NCI-H748 (cell line): ENCODE data around the gene ATXN2.
"Not testable (repeated sequence)": the region's sequence is repeated elsewhere in the genome, so short reads cannot be mapped to it uniquely, and the experiment has no call there.

ENCODE experiments used
- DNase-seq: peaks from one replicate; lab custom pipeline; 2025; ENCODE audit not compliant: unreplicated experiment; lab: John Stamatoyannopoulos, UW

The ATXN2 gene

DNA sequence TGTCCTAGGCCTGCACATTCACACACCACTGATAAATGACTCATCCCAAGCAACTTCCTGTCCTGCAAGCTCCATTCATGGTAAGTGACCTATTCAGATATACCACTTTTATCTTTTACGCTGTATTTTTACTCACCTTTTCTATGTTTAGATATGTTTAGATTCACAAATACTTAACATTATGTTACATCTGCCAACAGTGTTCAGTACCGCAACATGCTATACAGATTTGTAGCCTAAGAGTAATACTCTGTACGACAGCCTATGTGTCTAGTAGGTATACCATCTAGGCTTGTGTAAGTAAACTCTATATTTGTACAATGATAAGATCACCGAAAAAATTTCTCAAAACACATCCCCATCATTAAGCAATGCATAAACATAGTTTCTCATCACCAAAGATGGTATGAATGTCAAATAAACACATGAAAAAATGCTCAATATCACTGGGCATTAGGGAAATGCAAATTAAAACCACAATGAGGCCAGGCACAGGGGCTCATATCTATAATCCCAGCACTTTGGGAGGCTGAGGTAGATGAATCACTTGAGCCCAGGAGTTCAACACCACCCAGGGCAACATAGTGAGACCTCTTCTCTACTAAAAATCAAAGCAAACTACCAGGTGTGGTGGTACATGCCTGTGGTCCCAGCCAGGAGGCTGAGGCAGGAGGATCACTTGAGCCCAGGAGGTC, 20.7 kb downstream of the ATXN2 start:
- no peak for DNase-seq

DNA sequence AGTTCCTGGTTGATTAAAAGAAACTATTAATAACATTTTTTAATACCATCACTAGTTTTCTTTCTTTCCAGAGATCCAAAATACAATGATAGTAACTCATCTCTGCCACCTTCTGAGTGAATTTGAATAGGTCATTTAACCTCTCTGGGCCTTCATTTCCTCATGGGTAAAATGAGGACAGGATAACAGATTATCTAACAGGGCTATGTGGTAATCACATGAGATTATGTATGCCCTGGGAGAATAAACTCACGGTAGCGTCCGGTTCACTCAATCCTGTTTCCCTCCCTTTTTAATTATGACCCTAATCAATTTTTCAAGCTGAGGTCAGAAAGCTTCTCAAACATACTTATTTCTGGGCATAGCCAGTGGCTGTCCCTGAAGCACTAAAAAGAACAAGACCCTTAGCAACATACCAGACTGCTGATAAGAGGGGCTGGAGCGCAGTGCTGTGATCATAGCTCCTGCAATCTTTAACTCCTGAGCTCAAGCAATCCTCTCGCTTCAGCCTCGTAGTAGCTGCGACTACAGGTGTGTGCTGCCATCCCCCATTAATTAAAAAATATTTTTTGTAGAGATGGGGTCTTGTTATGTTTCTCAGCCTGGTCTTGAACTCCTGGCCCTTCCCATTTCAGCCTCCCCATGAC, 24.2 kb downstream of the ATXN2 start:
- DNase-seq, result no peak

DNA sequence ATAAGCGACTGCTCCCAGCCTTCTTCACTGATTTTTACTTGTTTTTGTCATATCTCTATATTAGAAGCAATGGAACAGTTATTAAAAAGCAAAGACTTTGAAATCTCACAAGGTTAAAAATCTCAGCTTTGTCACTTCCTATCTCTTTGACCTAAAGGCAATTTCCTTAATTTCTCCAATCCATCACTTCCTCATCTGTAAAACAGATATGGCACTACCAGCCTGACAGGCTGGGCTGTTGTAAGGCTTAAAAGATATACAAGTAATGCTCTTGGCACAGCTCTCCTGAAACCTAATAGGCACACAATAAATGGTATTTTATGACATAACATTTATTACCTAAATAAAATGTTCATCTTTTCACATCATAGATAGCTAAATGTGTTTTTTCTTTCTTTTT, 25.6 kb downstream of the ATXN2 start:
- no peak for DNase-seq

DNA sequence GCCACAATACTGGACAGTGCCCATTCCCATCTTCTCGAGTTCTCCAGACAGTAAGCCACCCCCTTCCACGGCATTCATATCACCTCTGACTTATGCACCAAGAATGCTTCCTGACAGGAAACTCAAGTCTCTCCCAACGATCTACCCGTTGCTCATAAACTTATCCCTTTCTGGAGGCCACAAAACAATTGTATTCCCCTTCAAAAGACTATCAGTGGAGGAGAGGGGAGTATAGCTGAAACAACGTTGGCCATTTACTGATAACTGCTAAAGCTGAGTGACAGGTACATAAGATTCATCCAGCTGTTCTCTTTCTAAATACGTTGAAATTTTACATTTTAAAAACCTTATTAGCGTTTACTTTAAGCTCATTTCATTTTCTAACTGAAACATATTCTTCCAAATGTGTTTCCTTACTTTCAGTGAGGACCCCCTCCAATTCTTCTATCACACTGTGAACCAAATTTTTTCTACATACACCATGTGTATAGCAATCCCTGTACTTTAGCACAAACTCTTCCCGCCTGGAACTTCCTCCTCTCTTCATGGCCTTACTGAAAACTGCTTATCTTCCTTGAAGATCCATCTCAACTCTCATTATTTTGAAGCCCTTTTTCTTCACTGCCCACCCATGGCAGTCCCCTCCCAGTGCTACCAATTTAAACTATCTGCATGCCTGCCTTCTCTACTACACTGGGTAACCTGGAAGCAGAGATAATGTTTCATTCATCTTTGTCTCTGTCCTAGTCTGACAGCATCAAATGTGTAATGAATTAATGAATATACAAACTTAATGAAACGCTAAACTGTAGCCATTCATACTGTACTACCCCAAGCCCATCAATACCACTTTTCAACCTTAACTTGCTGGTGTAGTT, 28.8 kb downstream of the ATXN2 start:
- DNase-seq, result no peak

DNA sequence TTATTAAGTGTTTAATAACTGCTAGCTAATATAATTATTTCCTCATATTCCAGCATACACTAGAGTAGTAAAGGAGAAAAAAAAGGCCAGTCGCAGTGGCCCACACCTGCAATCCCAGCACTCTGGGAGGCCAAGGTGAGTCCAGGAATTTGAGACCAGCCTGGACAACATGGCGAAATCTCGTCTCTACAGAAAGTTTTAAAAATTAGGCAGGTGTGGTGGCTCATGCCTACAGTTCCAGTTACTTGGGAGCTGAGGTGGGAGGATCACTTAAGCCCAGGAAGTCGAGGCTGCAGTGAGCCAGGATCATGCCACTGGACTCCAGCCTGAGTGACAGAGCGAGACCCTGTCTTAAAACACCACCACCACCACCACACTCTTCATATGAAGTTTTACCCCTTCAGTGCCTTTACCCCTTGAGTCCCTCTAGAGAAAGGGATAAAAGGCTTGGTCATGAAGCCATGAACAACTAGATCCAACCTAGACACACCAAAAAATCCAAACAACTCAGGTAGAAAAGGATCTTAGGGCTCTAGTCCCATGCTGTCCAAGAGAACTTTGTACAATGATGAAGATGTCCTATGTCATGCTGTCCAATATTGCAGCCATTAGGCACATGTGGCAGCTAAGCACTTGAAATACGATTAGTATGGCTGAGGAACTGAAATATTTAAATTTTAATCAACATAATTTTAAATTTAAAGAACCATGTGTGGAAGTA, 29.6 kb downstream of the ATXN2 start:
- DNase-seq, result no peak

DNA sequence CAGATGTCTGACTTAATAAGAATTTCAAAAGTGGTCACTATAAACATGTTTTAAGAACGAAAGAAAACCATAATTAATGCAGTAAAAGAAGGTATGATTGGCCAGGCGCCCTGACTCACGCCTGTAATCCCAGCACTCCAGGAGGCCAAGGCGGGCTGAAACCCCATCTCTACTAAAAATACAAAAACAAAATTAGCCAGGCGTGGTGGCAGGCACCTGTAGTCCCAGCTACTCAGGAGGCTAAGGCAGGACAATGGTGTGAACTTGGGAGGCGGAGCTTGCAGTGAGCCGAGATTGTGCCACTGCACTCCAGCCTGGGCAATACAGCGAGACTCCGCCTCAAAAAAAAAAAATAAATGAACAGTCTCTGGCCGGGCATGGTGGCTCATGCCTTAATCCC, 38.3 kb downstream of the ATXN2 start:
- not testable (repeated sequence) for DNase-seq

DNA sequence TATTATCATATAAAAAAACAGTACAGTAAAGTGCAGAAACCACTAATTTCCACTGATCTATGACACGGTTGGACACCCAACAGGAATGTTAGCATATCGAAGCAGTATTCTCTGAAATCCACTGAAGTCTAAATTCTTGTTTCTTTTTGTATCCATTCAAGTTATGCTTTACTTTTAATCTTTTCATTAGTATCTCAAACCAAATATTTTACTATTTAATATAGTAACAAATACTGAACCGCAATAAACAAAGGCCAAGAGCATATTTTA, 41.1 kb downstream of the ATXN2 start:
- no peak for DNase-seq

DNA sequence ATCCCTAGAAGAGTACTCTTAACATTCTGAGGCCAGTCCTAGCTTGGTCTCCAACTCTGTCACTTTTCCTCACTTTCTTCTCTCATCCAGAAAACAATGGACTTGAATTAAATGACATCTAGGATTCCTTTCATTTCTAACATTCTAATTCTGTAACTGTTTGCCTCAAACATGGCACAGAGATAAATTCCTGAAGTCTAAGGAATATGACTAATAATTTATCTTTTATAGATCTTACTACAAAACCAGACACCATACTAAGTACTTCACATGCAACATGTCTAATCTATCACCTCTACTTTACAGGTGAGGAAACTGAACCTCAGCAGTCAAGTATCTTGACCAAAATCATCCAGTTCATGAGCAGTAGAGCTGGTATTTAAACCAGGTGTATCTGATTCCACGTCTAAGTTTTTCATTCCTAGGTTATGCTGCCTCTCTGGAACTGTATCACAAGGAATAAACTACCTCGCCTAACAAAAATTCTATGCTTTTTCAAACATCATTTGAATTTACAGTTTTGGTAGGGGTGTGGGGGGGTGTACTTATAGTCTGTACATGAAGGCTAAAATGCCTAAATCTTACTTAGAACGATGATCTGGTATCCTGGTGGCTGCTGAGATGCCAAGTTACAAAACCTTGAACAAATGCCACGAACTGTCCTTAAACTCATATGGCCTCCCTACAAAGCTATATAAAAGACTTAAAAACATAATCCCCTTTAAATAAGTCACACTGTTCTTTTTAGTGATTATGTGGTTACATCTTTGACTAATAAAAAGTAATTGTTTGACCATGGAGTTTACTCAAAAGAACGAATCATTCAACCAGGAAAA, 41.6 kb downstream of the ATXN2 start:
- DNase-seq, result no peak

DNA sequence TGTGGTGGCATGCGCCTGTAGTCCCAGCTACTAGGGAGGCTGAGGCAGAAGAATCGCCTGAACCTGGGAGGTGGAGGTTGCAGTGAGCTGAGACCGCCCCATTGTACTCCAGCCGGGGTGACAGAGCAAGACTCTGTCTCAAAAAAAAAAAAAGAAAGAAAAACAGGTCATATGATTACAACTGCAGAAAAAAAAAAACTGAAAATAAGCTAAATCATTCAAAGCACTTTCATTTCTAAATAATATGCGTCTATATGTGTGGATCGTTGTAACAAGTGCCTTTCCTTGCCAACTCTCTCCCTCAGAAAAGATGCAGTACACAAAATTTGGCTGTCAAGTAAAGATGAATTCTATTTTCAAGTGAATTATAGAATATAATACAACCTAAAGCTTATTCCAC, 42.4 kb downstream of the ATXN2 start:
- DNase-seq, result no peak

DNA sequence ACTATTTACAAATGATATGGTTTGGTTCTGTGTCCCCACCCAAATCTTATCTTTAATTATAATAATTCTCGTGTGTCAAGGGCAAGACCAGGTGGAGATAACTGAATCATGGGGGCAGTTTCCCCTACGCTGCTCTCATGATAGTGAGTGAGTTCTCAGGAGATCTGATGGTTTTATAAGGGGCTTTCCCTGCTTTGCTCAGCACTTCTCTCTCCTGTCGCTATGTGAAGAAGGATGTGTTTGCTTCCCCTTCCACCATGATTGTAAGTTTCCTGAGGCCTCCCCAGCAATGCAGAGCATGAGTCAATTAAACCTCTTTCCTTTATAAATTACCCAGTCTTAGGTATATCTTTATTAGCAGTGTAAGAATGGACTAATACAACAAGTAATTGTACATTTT, 43.8 kb downstream of the ATXN2 start:
- DNase-seq, result not testable (repeated sequence)

DNA sequence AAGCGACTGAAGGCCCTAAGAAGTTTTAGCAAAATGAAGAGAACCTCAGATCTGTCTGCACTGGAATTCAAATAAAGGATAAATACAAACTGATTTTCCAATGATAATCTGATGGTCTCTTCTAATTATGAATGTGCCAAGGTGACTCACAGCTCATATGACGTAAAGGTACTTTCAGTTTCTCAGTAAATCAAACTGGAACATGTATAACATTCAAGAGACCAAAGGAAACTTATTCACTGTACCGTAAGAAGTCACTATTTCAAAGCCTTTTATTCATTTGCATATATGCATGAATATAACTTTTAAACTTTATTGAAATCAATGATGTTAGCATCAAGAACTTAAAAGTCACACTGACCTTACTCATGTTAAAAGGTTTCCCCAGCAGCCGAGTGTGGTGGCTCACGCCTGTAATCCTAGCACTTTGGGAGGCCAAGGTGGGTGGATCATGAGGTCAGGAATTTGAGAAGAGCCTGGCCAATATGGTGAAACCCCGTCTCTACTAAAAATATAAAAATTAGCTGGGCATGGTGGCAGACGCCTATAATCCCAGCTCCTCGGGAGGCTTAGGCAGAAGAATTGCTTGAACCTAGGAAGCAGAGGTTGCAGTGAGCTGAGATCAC, 52.2 kb downstream of the ATXN2 start:
- DNase-seq, result no peak

DNA sequence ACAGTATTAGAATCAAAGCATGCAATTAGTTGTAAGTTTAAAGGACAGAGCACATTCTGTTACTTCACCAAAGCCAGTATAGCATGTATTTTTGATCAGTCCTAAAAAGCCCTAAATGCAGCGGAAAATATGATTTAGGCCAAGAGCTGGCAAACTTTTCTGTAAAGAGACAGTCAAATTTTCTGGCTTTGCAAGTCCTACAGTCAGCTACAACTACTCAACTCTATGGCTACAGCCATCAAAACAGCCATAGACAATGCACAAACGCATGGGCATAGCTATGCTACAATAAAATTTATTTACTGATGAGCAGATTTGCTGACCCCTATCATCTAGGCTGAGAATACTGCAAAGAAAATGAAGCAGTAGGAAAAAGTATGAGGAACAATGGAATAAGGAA, 52.9 kb downstream of the ATXN2 start:
- DNase-seq, result no peak

DNA sequence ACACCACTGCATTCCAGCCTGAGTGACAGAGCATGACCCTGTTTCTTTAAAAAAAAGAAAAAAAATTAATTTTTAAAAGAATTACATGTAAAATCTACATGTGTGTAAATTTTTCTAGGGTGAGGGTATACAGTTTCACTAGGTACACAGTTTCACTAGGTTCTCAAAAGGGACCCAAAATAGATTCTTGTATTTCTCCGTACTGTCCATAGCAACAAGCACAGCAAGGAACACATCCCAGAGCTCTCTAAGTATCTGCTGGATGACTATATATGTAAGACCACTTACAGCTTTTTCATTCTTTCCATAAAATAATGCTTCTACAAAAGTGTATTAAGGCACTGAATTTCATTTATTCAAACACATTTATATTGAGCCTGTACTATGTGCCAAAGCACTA, 55.1 kb downstream of the ATXN2 start:
- no peak for DNase-seq

DNA sequence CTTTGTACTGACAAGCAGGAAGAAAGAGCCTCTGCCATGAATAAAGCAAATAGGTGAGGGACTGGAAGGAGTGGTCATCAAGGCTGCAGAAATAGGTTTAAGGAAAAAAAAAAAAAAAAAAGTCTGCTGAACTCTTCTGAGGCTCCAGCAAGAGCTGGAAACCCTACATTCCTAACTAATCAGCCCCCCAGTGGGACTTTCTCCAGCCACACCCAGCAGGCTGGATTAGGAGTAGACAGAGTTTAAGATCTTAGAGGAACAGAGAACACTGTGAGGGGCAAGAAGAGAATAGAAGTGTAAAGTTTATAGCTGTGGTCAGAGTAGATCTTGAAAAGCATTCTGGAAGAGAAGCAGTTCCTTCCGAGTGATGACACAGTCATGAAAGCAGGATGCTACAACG, 66.4 kb downstream of the ATXN2 start:
- no peak for DNase-seq

DNA sequence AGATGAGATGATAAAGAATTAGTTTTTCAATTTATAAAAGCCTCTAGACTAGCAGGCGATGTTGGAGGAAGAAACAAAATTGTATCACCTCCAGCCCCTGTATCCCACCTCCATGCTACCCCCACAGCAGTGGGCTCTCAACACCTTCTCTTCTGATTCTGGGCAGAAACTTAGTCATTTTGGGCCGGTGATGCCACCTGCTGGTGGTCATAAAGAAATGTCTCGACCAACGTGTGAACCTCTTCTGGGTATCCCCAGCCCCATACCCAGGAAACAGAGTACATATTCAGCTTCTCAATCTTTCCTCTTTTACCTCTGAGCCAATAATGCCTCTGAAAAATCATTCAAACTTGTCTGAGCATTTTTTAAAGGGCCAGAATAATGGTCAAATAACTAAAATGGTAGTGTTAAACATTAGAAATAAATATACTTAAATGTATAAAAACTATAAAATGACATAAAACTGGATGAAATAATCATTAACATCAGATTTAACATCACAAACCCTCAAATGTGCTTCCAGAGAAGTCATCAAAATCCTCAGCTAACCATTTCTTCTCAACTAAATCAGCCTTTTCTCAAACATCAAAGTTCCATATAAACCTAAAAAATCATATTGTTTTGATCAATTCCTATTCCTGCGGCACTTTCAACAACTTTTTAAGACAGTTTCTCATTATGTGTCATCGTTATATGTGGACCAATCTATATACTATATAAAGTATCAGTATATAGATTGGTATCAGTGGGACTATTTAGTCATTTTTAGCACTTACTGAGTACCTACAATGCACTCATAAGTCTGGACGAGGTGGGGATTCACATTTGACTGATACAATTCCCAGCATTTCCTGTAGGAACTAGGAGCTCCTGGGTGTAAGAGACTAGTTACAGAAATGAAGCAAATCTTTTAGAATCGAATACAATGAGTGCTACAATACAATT, 69.4 kb downstream of the ATXN2 start:
- peak; percentile 47 for DNase-seq

DNA sequence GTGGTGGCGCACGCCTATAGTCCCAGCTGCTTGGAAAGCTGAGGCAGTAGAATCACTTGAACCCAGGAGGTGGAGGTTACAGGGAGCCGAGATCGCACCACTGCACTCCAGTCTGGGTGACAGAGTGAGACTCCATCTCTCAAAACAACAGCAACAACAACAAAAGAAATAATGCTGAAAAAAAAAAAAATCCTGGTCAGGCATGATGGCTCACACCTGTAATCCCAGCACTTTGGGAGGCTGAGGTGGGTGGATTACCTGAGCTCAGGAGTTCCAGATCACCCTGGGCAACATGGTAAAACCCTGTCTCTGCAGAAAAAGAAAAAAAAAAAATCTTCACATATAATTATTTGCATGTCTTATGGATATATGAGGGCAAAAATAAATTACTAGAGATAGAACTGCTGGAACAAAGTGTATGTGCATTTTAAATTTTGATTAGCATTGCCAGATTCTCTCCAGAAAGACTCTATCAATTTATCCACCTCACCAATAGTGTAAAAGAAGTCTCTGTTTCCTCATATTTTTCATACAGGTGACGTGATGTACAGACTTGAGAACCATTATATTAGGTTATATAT, 75.4 kb downstream of the ATXN2 start:
- no peak for DNase-seq

DNA sequence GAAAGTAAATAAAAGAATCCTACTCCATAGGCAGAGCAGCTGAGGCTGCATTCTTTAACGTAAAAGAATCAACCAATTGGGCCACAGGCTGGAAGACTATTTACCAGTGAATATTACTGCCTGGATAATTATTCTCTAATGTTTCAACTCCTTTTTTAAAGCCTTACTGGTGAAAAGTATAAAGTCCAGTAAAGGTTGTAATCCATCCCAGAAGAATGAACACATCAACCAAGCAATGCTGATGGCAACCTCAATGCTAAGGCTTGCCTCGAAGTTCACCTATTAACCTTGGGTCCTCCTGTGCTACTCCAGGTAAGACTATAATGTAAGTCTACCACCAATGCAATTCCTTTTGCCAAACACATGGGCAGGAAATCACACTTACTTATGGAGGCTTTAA, 77.3 kb downstream of the ATXN2 start:
- no peak for DNase-seq

DNA sequence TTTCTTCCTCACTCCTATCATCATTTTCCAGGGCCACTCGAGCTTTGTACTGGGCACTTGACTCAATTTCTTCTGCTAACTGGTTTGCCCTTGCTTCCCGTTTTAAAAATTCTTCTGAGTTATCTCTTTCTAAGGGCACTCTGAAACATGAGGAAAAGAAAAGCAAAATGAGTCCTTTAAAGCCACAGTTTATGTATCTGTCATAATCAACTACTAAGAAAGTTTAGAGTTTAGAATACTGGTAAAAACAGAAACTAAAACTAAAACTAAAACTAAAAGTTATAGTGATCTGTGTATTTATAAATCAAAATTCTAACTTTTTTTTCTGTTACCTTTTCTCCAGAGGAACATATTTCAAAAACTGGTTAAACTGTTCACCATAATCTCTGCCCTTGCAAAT, 79.2 kb downstream of the ATXN2 start:
- DNase-seq, result no peak

DNA sequence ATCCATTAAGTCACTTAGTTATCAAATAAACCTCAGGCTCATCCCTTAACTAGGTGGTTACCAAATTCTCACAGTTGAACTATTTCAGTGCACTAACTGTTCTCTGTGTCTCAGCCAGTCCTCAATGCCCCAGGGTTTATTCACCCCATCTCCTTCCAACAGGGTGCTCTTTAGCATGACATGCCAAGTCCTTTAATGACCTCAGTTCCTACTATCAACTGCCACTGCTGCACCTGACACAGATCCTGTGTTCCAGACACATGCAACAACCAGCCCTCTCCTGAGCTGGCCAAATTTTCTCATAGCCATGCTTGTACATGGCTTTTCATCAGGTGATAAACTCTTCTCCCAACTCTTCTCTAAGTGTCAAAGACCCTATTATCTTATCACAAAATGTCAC, 80.0 kb downstream of the ATXN2 start:
- no peak for DNase-seq
